Caco-2 (cell line): ENCODE results near the gene HOXA7. TPM values are rescaled to one million over a fixed set of nuclear protein-coding genes. Genes with fewer than 3 reads are reported as not detected.

Source experiments
- BruUV-seq: library from RNA; stranded (reverse); fragments of 400-500 nt; replicated peaks from 2 replicates; lab custom pipeline; 2021; lab: Mats Ljungman, UMichigan
- CTCF ChIA-PET: fragments of 300-600 bp; sonication (Branson Sonifier 250); formaldehyde crosslinking; loops from one replicate; lab custom pipeline; 2022; ENCODE audit warnings: antibody characterized with exemption; lab: Charles Lee
- POLR2A ChIA-PET: fragments of 300-600 bp; sonication (Branson Sonifier 250); formaldehyde crosslinking; loops from one replicate; lab custom pipeline; 2022; ENCODE audit warnings: antibody characterized with exemption; lab: Charles Lee
- DNase-seq, 2 experiments: peaks; one replicate each; pipeline versions ENCODE4 v3.0.0 to v3.0.0-alpha.2; 2020 to 2022
- H3K27me3 ChIP-seq: replicated peaks from 2 replicates; pipeline ENCODE4 v1.6.0; 2011; ENCODE audit warnings: low read length; ENCODE audit not compliant: control insufficient read depth, insufficient read depth
- H3K36me3 ChIP-seq: 2 replicates; pipeline ENCODE4 v1.5.1; 2011; ENCODE audit warnings: low read length; ENCODE audit not compliant: control insufficient read depth, insufficient read depth
- H3K4me1 ChIP-seq: fragments of 250-450 bp; sonication (Bioruptor Pico); 2 replicates; pipeline ENCODE4 v1.5.1; 2020; ENCODE audit warnings: mild to moderate bottlenecking
- H3K4me3 ChIP-seq: 2 replicates; pipeline ENCODE4 v1.5.1; 2011; ENCODE audit warnings: low read depth, mild to moderate bottlenecking, control low read depth, low read length
- H3K9me3 ChIP-seq: fragments of 250-450 bp; sonication (Bioruptor Pico); 2 replicates; pipeline ENCODE4 v1.5.1; 2020; ENCODE audit warnings: mild to moderate bottlenecking, moderate library complexity
- H3K27ac Mint-ChIP-seq: one replicate; pipeline ENCODE4 v1.8.0; 2022; ENCODE audit warnings: mixed read lengths; ENCODE audit not compliant: unreplicated experiment
- H3K27me3 Mint-ChIP-seq: one replicate; pipeline ENCODE4 v1.8.0; 2022; ENCODE audit warnings: mixed read lengths; ENCODE audit not compliant: insufficient read depth, unreplicated experiment
- H3K36me3 Mint-ChIP-seq: one replicate; pipeline ENCODE4 v1.8.0; 2022; ENCODE audit warnings: mild to moderate bottlenecking, mixed read lengths; ENCODE audit not compliant: insufficient read depth, unreplicated experiment
- H3K4me1 Mint-ChIP-seq: one replicate; pipeline ENCODE4 v1.8.0; 2022; ENCODE audit warnings: low read depth, mixed read lengths; ENCODE audit not compliant: unreplicated experiment
- H3K4me3 Mint-ChIP-seq: one replicate; pipeline ENCODE4 v1.8.0; 2022; ENCODE audit warnings: mild to moderate bottlenecking, moderate library complexity, mixed read lengths; ENCODE audit not compliant: unreplicated experiment
- H3K9me3 Mint-ChIP-seq: one replicate; pipeline ENCODE4 v1.8.0; 2022; ENCODE audit warnings: mixed read lengths; ENCODE audit not compliant: unreplicated experiment
- CTCF ChIP-seq, 2 experiments: fragments of 200-600 bp in 1 of 2; IDR thresholded peaks; 1 replicate in 1 of 2; 2 replicates in 1 of 2; pipeline versions ENCODE4 v1.5.1 to v1.8.0; 2011 to 2022; ENCODE audit warnings: antibody characterized with exemption in 1 of 2, control low read depth in 1 of 2, inconsistent platforms in 1 of 2, low read depth in 1 of 2, low read length in 1 of 2, mild to moderate bottlenecking in 1 of 2, moderate library complexity in 1 of 2; ENCODE audit not compliant: insufficient read depth in 1 of 2, severe bottlenecking in 1 of 2, unreplicated experiment in 1 of 2
- intact Hi-C: fragments of 100-400 bp; cut with micrococcal nuclease; formaldehyde crosslinking; loops from one replicate; pipeline ENCODE4 v1.10.0; 2022; ENCODE audit not compliant: unreplicated experiment
- total RNA-seq: library from RNA; stranded (reverse); gene quantifications from 2 replicates; pipeline ENCODE4 v1.2.3, GENCODE V29; 2022

HOXA7 gene
- total RNA-seq, 1 experiment from 2014 or later, result 19.9 TPM

GRCh38 chr7:27116031-27116961, 40.2 kb downstream of the HOXA7 start:
- Histone ChIP-seq H3K4me3 (peak overlapping the region; percentile 55), H3K27me3 (no peaks in the 10 kb centered on the region), H3K4me1 (peaks cover 61% of the 10 kb centered on the region), H3K9me3 (no peaks in the 10 kb centered on the region), H3K36me3 (no peaks in the 10 kb centered on the region)
- Mint-ChIP-seq H3K36me3 (peaks cover 28% of the 10 kb centered on the region), H3K4me3 (peak overlapping the region; percentile 76), H3K4me1 (peaks cover 40% of the 10 kb centered on the region), H3K27me3 (no peaks in the 10 kb centered on the region), H3K9me3 (no peaks in the 10 kb centered on the region), H3K27ac (peak overlapping the region; percentile 66)
- POLR2A ChIA-PET, result interaction anchor here (0.5 to 2.7 kb wide), 7 partner anchors 15 to 1350 kb away, joined by 3 to 19 read pairs (median 5); partner anchors contain the start of genes HOXA4 and HOXA7
- intact Hi-C loops, result no loop called here
- TSS peak; percentile 68 for BruUV-seq
- TF ChIP-seq CTCF (IDR thresholded peaks at IDR 0.05; ENCODE audit: insufficient read depth in 1 of 2, low read depth in 1 of 2, low read length in 1 of 2, severe bottlenecking in 1 of 2, unreplicated experiment in 1 of 2), result no peak
- DNase-seq, result no peak
- CTCF ChIA-PET, result interaction anchor here (0.8 to 2.1 kb wide), 3 partner anchors 19 to 273 kb away, joined by 3 to 7 read pairs (median 4); partner anchors contain the start of gene HOXA1

- Histone ChIP-seq H3K4me3 (peak overlapping the region; percentile 55), H3K9me3 (no peaks in the 10 kb centered on the region), H3K4me1 (peaks cover 58% of the 10 kb centered on the region), H3K27me3 (no peaks in the 10 kb centered on the region), H3K36me3 (no peaks in the 10 kb centered on the region)
- Mint-ChIP-seq H3K4me1 (peaks cover 41% of the 10 kb centered on the region), H3K36me3 (peaks cover 36% of the 10 kb centered on the region), H3K9me3 (no peaks in the 10 kb centered on the region), H3K4me3 (peak overlapping the region; percentile 76), H3K27ac (peak overlapping the region; percentile 66), H3K27me3 (no peaks in the 10 kb centered on the region)
- ChIA-PET POLR2A (interaction anchor here (0.5 to 2.7 kb wide), 8 partner anchors 16 to 1990 kb away, joined by 3 to 19 read pairs (median 6); partner anchors contain the start of genes HOXA4 and SKAP2), CTCF (interaction anchor here (0.8 to 2.1 kb wide), 5 partner anchors 19 to 272 kb away, joined by 3 to 7 read pairs (median 4); partner anchors contain the start of genes HOXA1 and HOXA5)
- peak; percentile 88 to 94 for DNase-seq
- intact Hi-C loops, result loop anchor here (1.0 to 2.0 kb wide), 2 partner anchors 8 to 15 kb away; partner anchors contain the start of gene HOXA4
- BruUV-seq, result no TSS peak
- no peak for TF ChIP-seq CTCF (IDR thresholded peaks at IDR 0.05; ENCODE audit: insufficient read depth in 1 of 2, low read depth in 1 of 2, low read length in 1 of 2, severe bottlenecking in 1 of 2, unreplicated experiment in 1 of 2)
Observed at GRCh38 chr7:27115221-27116026, 41.1 kb downstream of the HOXA7 start.
